GM23338 (cell line): ENCODE data around the gene SHOX. TPM values are rescaled to one million over a fixed set of nuclear protein-coding genes. Genes with fewer than 3 reads are reported as not detected.

Experiments used
- ATAC-seq: fragments of 200-7000 bp; cut with Tn5 transposase; 3 replicates; pipeline ENCODE4 v1.9.1; 2020
- DNase-seq: peaks from one replicate; pipeline ENCODE4 v3.0.0-alpha.2; 2015; ENCODE audit warnings: low spot score
- H2AFZ ChIP-seq: fragments of 200-600 bp; sonication (generic); 2 replicates; pipeline ENCODE4 v1.8.0; 2016; ENCODE audit warnings: antibody characterized with exemption, mild to moderate bottlenecking, moderate library complexity
- H3F3A ChIP-seq: fragments of 200-600 bp; sonication (generic); replicated peaks from 2 replicates; pipeline ENCODE4 v1.8.0; 2017; ENCODE audit warnings: antibody characterized with exemption, mixed run types, low read depth
- H3K27ac ChIP-seq: fragments of 200-600 bp; sonication (generic); 2 replicates; pipeline ENCODE4 v1.6.1; 2016; ENCODE audit warnings: low read depth
- H3K27me3 ChIP-seq: fragments of 200-600 bp; sonication (generic); 2 replicates; pipeline ENCODE4 v1.8.0; 2016; ENCODE audit warnings: mild to moderate bottlenecking, mixed run types, moderate library complexity; ENCODE audit not compliant: insufficient read depth
- H3K36me3 ChIP-seq: fragments of 200-600 bp; sonication (generic); 2 replicates; pipeline ENCODE4 v1.8.0; 2016; ENCODE audit warnings: mild to moderate bottlenecking; ENCODE audit not compliant: insufficient read depth
- H3K4me1 ChIP-seq: fragments of 200-600 bp; sonication (generic); 2 replicates; pipeline ENCODE4 v1.8.0; 2016; ENCODE audit warnings: mild to moderate bottlenecking, moderate library complexity; ENCODE audit not compliant: insufficient read depth
- H3K4me2 ChIP-seq: fragments of 200-600 bp; sonication (generic); 2 replicates; pipeline ENCODE4 v1.7.1; 2017; ENCODE audit warnings: mixed run types
- H3K4me3 ChIP-seq: fragments of 200-600 bp; sonication (generic); 2 replicates; pipeline ENCODE4 v1.6.1; 2016; ENCODE audit warnings: mixed run types
- H3K79me2 ChIP-seq: fragments of 200-600 bp; sonication (generic); replicated peaks from 2 replicates; pipeline ENCODE4 v1.8.0; 2017; ENCODE audit warnings: mild to moderate bottlenecking; ENCODE audit not compliant: insufficient read depth
- H3K9me2 ChIP-seq: fragments of 200-600 bp; sonication (generic); 2 replicates; pipeline ENCODE4 v1.8.0; 2017; ENCODE audit not compliant: insufficient read depth
- H4K20me1 ChIP-seq: fragments of 200-600 bp; sonication (generic); replicated peaks from 2 replicates; pipeline ENCODE4 v1.8.0; 2017; ENCODE audit warnings: mild to moderate bottlenecking; ENCODE audit not compliant: insufficient read depth
- H3K27ac Mint-ChIP-seq: 2 replicates; pipeline ENCODE4 v1.8.0; 2020; ENCODE audit warnings: inconsistent platforms, mild to moderate bottlenecking, moderate library complexity, mixed read lengths
- H3K27me3 Mint-ChIP-seq: 3 replicates; pipeline ENCODE4 v1.8.0; 2022; ENCODE audit warnings: low read depth, mild to moderate bottlenecking, moderate library complexity, mixed read lengths, inconsistent platforms; ENCODE audit not compliant: insufficient read depth, poor library complexity
- H3K36me3 Mint-ChIP-seq: 3 replicates; pipeline ENCODE4 v1.8.0; 2021; ENCODE audit warnings: low read depth, mild to moderate bottlenecking, inconsistent platforms, moderate library complexity, mixed read lengths
- H3K4me1 Mint-ChIP-seq: 3 replicates; pipeline ENCODE4 v1.8.0; 2020; ENCODE audit warnings: mild to moderate bottlenecking, inconsistent platforms, mixed read lengths
- H3K4me3 Mint-ChIP-seq: 3 replicates; pipeline ENCODE4 v1.8.0; 2021; ENCODE audit warnings: moderate library complexity, mild to moderate bottlenecking, inconsistent platforms, mixed read lengths
- H3K9me3 Mint-ChIP-seq: 3 replicates; pipeline ENCODE4 v1.8.0; 2020; ENCODE audit warnings: moderate library complexity, mild to moderate bottlenecking, inconsistent platforms, mixed read lengths
- CREB1 ChIP-seq: fragments of 250-450 bp; sonication (Bioruptor Pico); IDR thresholded peaks from 2 replicates; pipeline ENCODE4 v1.5.0; 2020; ENCODE audit warnings: low read depth, mild to moderate bottlenecking, moderate library complexity
- EZH2 ChIP-seq: fragments of 200-600 bp; sonication (generic); IDR thresholded peaks from one replicate; pipeline ENCODE4 v1.8.0; 2017; ENCODE audit warnings: antibody characterized with exemption, mild to moderate bottlenecking, low read depth; ENCODE audit not compliant: unreplicated experiment
- EZH2phosphoT487 ChIP-seq: fragments of 200-600 bp; sonication (generic); IDR thresholded peaks from one replicate; pipeline ENCODE4 v1.8.1; 2018; ENCODE audit warnings: antibody characterized with exemption; ENCODE audit not compliant: unreplicated experiment
- JUNB ChIP-seq: IDR thresholded peaks from one replicate; pipeline ENCODE4 v1.6.1; 2016; ENCODE audit warnings: antibody characterized with exemption; ENCODE audit not compliant: unreplicated experiment
- NANOG ChIP-seq: IDR thresholded peaks from 2 replicates; pipeline ENCODE4 v1.6.1; 2016; ENCODE audit warnings: antibody characterized with exemption, borderline replicate concordance
- POLR2AphosphoS5 ChIP-seq: IDR thresholded peaks from 2 replicates; pipeline ENCODE4 v1.6.1; 2016; ENCODE audit warnings: antibody characterized with exemption, low read depth
- STAT1 ChIP-seq: IDR thresholded peaks from one replicate; pipeline ENCODE4 v1.6.1; 2016; ENCODE audit warnings: antibody characterized with exemption; ENCODE audit not compliant: unreplicated experiment
- ZNF114 ChIP-seq: fragments of 250-450 bp; sonication (Bioruptor Pico); IDR thresholded peaks from 2 replicates; pipeline ENCODE4 v1.5.0; 2020; ENCODE audit warnings: mild to moderate bottlenecking, moderate library complexity
- polyA plus RNA-seq: library from polyadenylated mRNA; unstranded; fragments of >200 nt; fragmentation: Nextera tagmentation; extraction: Ambion mirVana; gene quantifications from 2 replicates; pipeline ENCODE4 v1.2.1, GENCODE V29; 2016
- total RNA-seq: library from RNA; depleted of rRNA; stranded (reverse); fragments of >200 nt; shearing (Covaris generic); gene quantifications from 2 replicates; pipeline ENCODE4 v1.2.3, GENCODE V29; 2014
- TF ChIP-seq, protein P1 (sequence below), 2 experiments: fragments of 200-600 bp in 1 of 2; sonication (generic) in 1 of 2; conservative IDR thresholded peaks; 2 replicates each; pipeline versions ENCODE4 v1.5.1 to v1.6.1; 2016 to 2017; ENCODE audit warnings: antibody characterized with exemption in 2 of 2, low read depth in 2 of 2, mild to moderate bottlenecking in 2 of 2, moderate library complexity in 1 of 2
- TF ChIP-seq, protein P2 (sequence below): fragments of 250-450 bp; sonication (Bioruptor Pico); IDR thresholded peaks from 2 replicates; pipeline ENCODE4 v1.5.0; 2020; ENCODE audit warnings: mild to moderate bottlenecking, moderate library complexity

The SHOX gene
- total and polyA plus RNA-seq, 2 experiments from 2014 or later, result not detected

DNA sequence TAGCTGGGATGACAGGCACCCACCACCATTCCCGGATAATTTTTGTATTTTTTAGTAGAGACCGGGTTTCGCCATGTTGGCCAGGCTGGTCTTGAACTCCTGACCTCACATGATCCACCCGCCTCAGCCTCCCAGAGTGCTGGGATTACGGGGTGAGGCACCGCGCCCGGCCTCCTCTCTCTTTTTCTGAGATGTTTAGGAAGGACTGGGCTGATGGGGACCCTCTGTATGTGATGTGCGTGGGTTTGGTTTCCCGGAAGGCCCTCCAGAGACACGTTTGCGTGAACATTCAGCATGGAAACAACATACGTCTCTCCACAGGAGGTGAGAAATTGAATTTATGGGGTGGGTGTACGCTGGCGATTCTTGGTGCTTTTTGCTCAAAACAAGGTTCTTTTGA lies 18.6 kb downstream of the SHOX start:
- no peaks in the 10 kb centered on the region for H3K79me2 ChIP-seq
- H2AFZ ChIP-seq, result no peak overlapping the region
- H3K27me3 ChIP-seq, result peaks cover 29% of the 10 kb centered on the region
- no peak for ATAC-seq
- H3K27ac ChIP-seq, result no peak overlapping the region
- peaks cover 15% of the 10 kb centered on the region for H3K27me3 Mint-ChIP-seq
- peaks cover 46% of the 10 kb centered on the region for H3K36me3 Mint-ChIP-seq
- peaks cover 7% of the 10 kb centered on the region; the same call in 1 of the 2 replicates for H3K4me1 ChIP-seq
- H3K36me3 ChIP-seq, result peaks cover 3% of the 10 kb centered on the region; the same call in 1 of the 2 replicates
- no peak overlapping the region for H3K4me3 Mint-ChIP-seq
- H3K9me3 Mint-ChIP-seq, result peaks cover 78% of the 10 kb centered on the region
- 0 out of 2 replicates have a peak, but pooled peaks cover 5% of the 10 kb centered on the region for H3F3A ChIP-seq
- no peak overlapping the region for H3K27ac Mint-ChIP-seq
- DNase-seq, result no peak
- H3K4me1 Mint-ChIP-seq, result no peaks in the 10 kb centered on the region
- H3K4me3 ChIP-seq, result no peak overlapping the region
- H3K4me2 ChIP-seq, result no peak overlapping the region
- no peaks in the 10 kb centered on the region for H3K9me2 ChIP-seq
- H4K20me1 ChIP-seq, result no peaks in the 10 kb centered on the region
- no peak for TF ChIP-seq STAT1
- TF ChIP-seq, protein P1, sequence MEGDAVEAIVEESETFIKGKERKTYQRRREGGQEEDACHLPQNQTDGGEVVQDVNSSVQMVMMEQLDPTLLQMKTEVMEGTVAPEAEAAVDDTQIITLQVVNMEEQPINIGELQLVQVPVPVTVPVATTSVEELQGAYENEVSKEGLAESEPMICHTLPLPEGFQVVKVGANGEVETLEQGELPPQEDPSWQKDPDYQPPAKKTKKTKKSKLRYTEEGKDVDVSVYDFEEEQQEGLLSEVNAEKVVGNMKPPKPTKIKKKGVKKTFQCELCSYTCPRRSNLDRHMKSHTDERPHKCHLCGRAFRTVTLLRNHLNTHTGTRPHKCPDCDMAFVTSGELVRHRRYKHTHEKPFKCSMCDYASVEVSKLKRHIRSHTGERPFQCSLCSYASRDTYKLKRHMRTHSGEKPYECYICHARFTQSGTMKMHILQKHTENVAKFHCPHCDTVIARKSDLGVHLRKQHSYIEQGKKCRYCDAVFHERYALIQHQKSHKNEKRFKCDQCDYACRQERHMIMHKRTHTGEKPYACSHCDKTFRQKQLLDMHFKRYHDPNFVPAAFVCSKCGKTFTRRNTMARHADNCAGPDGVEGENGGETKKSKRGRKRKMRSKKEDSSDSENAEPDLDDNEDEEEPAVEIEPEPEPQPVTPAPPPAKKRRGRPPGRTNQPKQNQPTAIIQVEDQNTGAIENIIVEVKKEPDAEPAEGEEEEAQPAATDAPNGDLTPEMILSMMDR (conservative IDR thresholded peaks at IDR 0.05; ENCODE audit: low read depth in 2 of 2), result no peak
- TF ChIP-seq, protein P2, sequence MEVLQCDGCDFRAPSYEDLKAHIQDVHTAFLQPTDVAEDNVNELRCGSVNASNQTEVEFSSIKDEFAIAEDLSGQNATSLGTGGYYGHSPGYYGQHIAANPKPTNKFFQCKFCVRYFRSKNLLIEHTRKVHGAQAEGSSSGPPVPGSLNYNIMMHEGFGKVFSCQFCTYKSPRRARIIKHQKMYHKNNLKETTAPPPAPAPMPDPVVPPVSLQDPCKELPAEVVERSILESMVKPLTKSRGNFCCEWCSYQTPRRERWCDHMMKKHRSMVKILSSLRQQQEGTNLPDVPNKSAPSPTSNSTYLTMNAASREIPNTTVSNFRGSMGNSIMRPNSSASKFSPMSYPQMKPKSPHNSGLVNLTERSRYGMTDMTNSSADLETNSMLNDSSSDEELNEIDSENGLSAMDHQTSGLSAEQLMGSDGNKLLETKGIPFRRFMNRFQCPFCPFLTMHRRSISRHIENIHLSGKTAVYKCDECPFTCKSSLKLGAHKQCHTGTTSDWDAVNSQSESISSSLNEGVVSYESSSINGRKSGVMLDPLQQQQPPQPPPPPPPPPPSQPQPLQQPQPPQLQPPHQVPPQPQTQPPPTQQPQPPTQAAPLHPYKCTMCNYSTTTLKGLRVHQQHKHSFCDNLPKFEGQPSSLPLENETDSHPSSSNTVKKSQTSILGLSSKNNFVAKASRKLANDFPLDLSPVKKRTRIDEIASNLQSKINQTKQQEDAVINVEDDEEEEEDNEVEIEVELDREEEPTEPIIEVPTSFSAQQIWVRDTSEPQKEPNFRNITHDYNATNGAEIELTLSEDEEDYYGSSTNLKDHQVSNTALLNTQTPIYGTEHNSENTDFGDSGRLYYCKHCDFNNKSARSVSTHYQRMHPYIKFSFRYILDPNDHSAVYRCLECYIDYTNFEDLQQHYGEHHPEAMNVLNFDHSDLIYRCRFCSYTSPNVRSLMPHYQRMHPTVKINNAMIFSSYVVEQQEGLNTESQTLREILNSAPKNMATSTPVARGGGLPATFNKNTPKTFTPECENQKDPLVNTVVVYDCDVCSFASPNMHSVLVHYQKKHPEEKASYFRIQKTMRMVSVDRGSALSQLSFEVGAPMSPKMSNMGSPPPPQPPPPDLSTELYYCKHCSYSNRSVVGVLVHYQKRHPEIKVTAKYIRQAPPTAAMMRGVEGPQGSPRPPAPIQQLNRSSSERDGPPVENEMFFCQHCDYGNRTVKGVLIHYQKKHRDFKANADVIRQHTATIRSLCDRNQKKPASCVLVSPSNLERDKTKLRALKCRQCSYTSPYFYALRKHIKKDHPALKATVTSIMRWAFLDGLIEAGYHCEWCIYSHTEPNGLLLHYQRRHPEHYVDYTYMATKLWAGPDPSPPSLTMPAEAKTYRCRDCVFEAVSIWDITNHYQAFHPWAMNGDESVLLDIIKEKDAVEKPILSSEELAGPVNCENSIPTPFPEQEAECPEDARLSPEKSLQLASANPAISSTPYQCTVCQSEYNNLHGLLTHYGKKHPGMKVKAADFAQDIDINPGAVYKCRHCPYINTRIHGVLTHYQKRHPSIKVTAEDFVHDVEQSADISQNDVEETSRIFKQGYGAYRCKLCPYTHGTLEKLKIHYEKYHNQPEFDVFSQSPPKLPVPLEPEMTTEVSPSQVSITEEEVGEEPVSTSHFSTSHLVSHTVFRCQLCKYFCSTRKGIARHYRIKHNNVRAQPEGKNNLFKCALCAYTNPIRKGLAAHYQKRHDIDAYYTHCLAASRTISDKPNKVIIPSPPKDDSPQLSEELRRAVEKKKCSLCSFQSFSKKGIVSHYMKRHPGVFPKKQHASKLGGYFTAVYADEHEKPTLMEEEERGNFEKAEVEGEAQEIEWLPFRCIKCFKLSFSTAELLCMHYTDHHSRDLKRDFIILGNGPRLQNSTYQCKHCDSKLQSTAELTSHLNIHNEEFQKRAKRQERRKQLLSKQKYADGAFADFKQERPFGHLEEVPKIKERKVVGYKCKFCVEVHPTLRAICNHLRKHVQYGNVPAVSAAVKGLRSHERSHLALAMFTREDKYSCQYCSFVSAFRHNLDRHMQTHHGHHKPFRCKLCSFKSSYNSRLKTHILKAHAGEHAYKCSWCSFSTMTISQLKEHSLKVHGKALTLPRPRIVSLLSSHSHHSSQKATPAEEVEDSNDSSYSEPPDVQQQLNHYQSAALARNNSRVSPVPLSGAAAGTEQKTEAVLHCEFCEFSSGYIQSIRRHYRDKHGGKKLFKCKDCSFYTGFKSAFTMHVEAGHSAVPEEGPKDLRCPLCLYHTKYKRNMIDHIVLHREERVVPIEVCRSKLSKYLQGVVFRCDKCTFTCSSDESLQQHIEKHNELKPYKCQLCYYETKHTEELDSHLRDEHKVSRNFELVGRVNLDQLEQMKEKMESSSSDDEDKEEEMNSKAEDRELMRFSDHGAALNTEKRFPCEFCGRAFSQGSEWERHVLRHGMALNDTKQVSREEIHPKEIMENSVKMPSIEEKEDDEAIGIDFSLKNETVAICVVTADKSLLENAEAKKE (CRISPR knock-in tag), result no peak

DNA sequence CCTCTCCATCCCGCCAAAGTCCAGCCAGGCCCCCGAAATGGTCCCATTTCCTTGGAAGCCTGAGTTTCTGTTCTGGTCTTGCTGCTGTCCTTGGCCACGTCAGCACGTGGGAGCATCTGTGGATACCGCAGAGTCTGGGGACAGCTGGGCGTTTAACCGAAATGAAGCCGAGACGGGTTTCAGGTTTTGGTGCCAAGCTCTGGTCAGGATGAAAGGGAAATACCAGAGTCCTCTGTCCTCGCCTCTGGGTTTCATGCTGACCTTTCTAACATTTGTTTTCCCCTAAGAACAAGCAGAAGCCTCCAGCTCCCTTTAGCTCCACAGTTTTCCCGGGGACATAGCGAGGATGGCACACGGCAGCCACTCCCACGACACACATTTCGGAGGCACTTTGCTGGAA lies 19.7 kb downstream of the SHOX start:
- Histone ChIP-seq H2AFZ (no peak overlapping the region), H3K4me3 (no peak overlapping the region), H3F3A (0 out of 2 replicates have a peak, but pooled peaks cover 5% of the 10 kb centered on the region), H3K79me2 (no peaks in the 10 kb centered on the region), H3K27ac (no peak overlapping the region), H3K4me2 (no peak overlapping the region), H3K36me3 (peaks cover 3% of the 10 kb centered on the region; the same call in 1 of the 2 replicates), H3K27me3 (peaks cover 17% of the 10 kb centered on the region), H3K4me1 (peaks cover under 1% of the 10 kb centered on the region; the same call in 1 of the 2 replicates), H4K20me1 (no peaks in the 10 kb centered on the region), H3K9me2 (no peaks in the 10 kb centered on the region)
- no peak overlapping the region for H3K4me3 Mint-ChIP-seq
- peaks cover 17% of the 10 kb centered on the region for H3K27me3 Mint-ChIP-seq
- no peaks in the 10 kb centered on the region for H3K4me1 Mint-ChIP-seq
- DNase-seq, result no peak
- H3K36me3 Mint-ChIP-seq, result peaks cover 42% of the 10 kb centered on the region
- no peak overlapping the region for H3K27ac Mint-ChIP-seq
- H3K9me3 Mint-ChIP-seq, result peaks cover 81% of the 10 kb centered on the region
- ATAC-seq, result no peak
- TF ChIP-seq CREB1 (CRISPR knock-in tag) (no peak), NANOG (no peak), POLR2AphosphoS5 (no peak), ZNF114 (CRISPR knock-in tag) (no peak), JUNB (no peak), EZH2 (no peak), STAT1 (no peak), EZH2phosphoT487 (no peak)
- TF ChIP-seq, protein P1 (conservative IDR thresholded peaks at IDR 0.05; ENCODE audit: low read depth in 2 of 2), result no peak
